Activated T-cell treated with anti-CD3 and anti-CD28 coated beads, Interleukin-2, amount 50 U/mL, for 4 hours (primary cell): ENCODE results near the gene EEF1AKMT1. TPM values are rescaled to one million over a fixed set of nuclear protein-coding genes. Genes with fewer than 3 reads are reported as not detected.
"Not testable (repeated sequence)": the region's sequence is repeated elsewhere in the genome, so short reads cannot be mapped to it uniquely, and the experiment has no call there.

Source experiments
- ATAC-seq, 2 donors: fragments of 200-7000 bp; cut with Tn5 transposase; one replicate each; pipeline ENCODE4 v1.10.0; 2021
- DNase-seq: peaks from one replicate; pipeline ENCODE4 v3.0.0-alpha.2; 2020
- H3K27me3 Mint-ChIP-seq: one replicate; pipeline ENCODE4 v1.8.0; 2021; ENCODE audit warnings: low read depth, mixed read lengths
- H3K36me3 Mint-ChIP-seq: one replicate; pipeline ENCODE4 v1.8.0; 2022; ENCODE audit warnings: mixed read lengths; ENCODE audit not compliant: insufficient read depth
- H3K4me1 Mint-ChIP-seq: one replicate; pipeline ENCODE4 v1.8.0; 2021; ENCODE audit warnings: low read depth, mixed read lengths
- H3K4me3 Mint-ChIP-seq: one replicate; pipeline ENCODE4 v1.8.0; 2021; ENCODE audit warnings: mild to moderate bottlenecking, moderate library complexity, mixed read lengths
- H3K9me3 Mint-ChIP-seq: one replicate; pipeline ENCODE4 v1.8.0; 2021; ENCODE audit warnings: mixed read lengths
- total RNA-seq, 3 donors: library from RNA; stranded (reverse); gene quantifications; one replicate each; pipeline ENCODE4 v1.2.1, GENCODE V29; 2021

EEF1AKMT1 gene
- total RNA-seq, 3 donors from 2014 or later: 10.2 to 10.9 (median 10.5) TPM

DNA sequence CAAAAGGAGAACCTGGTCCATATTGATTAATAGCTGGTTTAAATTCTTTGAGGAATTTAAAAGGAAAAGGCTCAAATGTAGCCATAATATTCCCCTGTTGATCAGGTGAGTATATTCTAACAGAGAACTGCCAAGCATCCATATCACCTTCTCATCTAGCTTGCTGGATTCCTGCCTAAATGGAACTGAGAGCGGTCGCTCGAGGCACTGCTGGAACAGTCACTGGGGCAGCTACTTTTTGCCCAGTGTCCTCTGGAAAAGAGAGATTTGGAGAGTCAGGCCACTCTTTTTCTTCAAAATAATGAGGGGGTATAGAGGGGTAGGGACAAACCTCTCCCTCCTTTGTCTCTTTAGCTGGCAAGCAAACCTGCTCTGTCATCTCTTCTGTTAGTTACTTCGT is 89.7 kb downstream of the EEF1AKMT1 start:
- H3K4me3 Mint-ChIP-seq: no peak overlapping the region
- no peaks in the 10 kb centered on the region for H3K9me3 Mint-ChIP-seq
- no peaks in the 10 kb centered on the region for H3K27me3 Mint-ChIP-seq
- no peaks in the 10 kb centered on the region for H3K4me1 Mint-ChIP-seq
- H3K36me3 Mint-ChIP-seq: peaks cover 21% of the 10 kb centered on the region
- ATAC-seq (no peak), DNase-seq (no peak)

GRCh38 chr13:20682061-20682460 is 91.7 kb downstream of the EEF1AKMT1 start:
- DNase-seq (no peak), ATAC-seq (no peak)
- Mint-ChIP-seq H3K36me3 (peaks cover 19% of the 10 kb centered on the region), H3K27me3 (no peaks in the 10 kb centered on the region), H3K4me1 (no peaks in the 10 kb centered on the region), H3K9me3 (no peaks in the 10 kb centered on the region), H3K4me3 (no peak overlapping the region)

- peaks cover 21% of the 10 kb centered on the region for H3K36me3 Mint-ChIP-seq
- not testable (repeated sequence) for H3K4me3 Mint-ChIP-seq, H3K4me1 Mint-ChIP-seq, H3K27me3 Mint-ChIP-seq, ATAC-seq, DNase-seq, H3K9me3 Mint-ChIP-seq
These were observed 92.3 kb downstream of the EEF1AKMT1 start for GRCh38 chr13:20681481-20681880.

- DNase-seq (no peak), ATAC-seq (no peak)
- Mint-ChIP-seq H3K4me3 (no peak overlapping the region), H3K36me3 (peaks cover 26% of the 10 kb centered on the region), H3K27me3 (no peaks in the 10 kb centered on the region), H3K4me1 (no peaks in the 10 kb centered on the region), H3K9me3 (no peaks in the 10 kb centered on the region)
These were observed 93.2 kb downstream of the EEF1AKMT1 start for GRCh38 chr13:20680416-20681080.

DNA sequence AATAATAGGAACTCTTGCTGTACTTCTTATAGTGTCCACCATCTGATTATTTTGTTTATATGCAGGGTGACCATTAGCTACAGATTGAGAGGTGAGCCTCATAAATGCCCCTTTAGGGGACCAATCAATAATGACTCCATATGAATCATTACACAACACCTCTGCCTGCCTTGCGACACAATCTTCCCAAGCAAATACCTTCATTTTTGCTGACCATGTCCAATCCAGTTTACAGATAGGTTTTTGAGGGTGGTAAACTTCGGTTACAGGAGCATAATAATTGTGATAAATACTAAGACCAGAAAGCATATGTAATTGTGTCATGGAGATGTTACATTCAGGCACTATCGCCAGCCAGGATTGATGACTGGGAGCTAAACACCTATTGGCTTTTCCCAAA is 93.9 kb downstream of the EEF1AKMT1 start:
- ATAC-seq (no peak), DNase-seq (no peak)
- H3K9me3 Mint-ChIP-seq: no peaks in the 10 kb centered on the region
- no peaks in the 10 kb centered on the region for H3K4me1 Mint-ChIP-seq
- H3K36me3 Mint-ChIP-seq: peaks cover 26% of the 10 kb centered on the region
- no peaks in the 10 kb centered on the region for H3K27me3 Mint-ChIP-seq
- no peak overlapping the region for H3K4me3 Mint-ChIP-seq

Other genes with a start within 250 kb of the EEF1AKMT1 start
- gene CRYL1, start 248.1 kb downstream of the EEF1AKMT1 start, total RNA-seq: 1 to 10 TPM; 2.8 to 5.3 (median 3.7) TPM
- 1 to 10 TPM; 2.8 to 3.2 (median 2.8) TPM for gene IFT88, start 206.8 kb downstream of the EEF1AKMT1 start, total RNA-seq
- gene IL17D, start 70.3 kb downstream of the EEF1AKMT1 start, total RNA-seq: 1 to 10 TPM in 2 of 3 donors, under 1 TPM in 1; 0.82 to 1.3 (median 1.0) TPM
- gene XPO4, start 128.8 kb upstream of the EEF1AKMT1 start, total RNA-seq: 10 to 100 TPM; 31.6 to 38.5 (median 38.1) TPM